ENCODE data around the gene SCART1.

The SCART1 gene

GRCh38 chr10:133458021-133458709, 4.4 kb downstream of the SCART1 start:
- Histone ChIP-seq H2AFZ (no peak overlapping the region), H3K9me3 (ENCODE audit: control insufficient read depth, low read length) (no peaks in the 10 kb centered on the region), H3K27me3 (ENCODE audit: control insufficient read depth, insufficient read depth, low read length) (no peaks in the 10 kb centered on the region), H3K79me2 (no peaks in the 10 kb centered on the region), H3K4me2 (ENCODE audit: low read length) (no peak overlapping the region), H3K36me3 (ENCODE audit: control insufficient read depth, insufficient read depth, low read length) (no peaks in the 10 kb centered on the region), H3K4me3 (ENCODE audit: low read depth, low read length) (no peak overlapping the region), H3K9ac (no peak overlapping the region), H3K27ac (no peak overlapping the region), H3K4me1 (no peaks in the 10 kb centered on the region)
- TF ChIP-seq CTCF (IDR thresholded peaks at IDR 0.05): no peak

- Histone ChIP-seq H3K4me3 (ENCODE audit: low read depth, low read length) (no peak overlapping the region), H3K9me3 (ENCODE audit: control insufficient read depth, low read length) (no peaks in the 10 kb centered on the region), H3K36me3 (ENCODE audit: control insufficient read depth, insufficient read depth, low read length) (no peaks in the 10 kb centered on the region), H3K9ac (no peak overlapping the region), H3K27me3 (ENCODE audit: control insufficient read depth, insufficient read depth, low read length) (no peaks in the 10 kb centered on the region), H3K79me2 (no peaks in the 10 kb centered on the region), H3K4me1 (no peaks in the 10 kb centered on the region), H2AFZ (no peak overlapping the region), H3K27ac (no peak overlapping the region), H3K4me2 (ENCODE audit: low read length) (no peak overlapping the region)
- TF ChIP-seq CTCF (IDR thresholded peaks at IDR 0.05): no peak
These were observed 5.1 kb downstream of the SCART1 start for GRCh38 chr10:133458710-133459453.

GRCh38 chr10:133459454-133460207, 5.9 kb downstream of the SCART1 start:
- no peak overlapping the region for H2AFZ ChIP-seq
- no peaks in the 10 kb centered on the region for H3K27me3 ChIP-seq (ENCODE audit: control insufficient read depth, insufficient read depth, low read length)
- H3K9me3 ChIP-seq (ENCODE audit: control insufficient read depth, low read length): no peaks in the 10 kb centered on the region
- H3K4me2 ChIP-seq (ENCODE audit: low read length): no peak overlapping the region
- H3K27ac ChIP-seq: no peak overlapping the region
- H3K4me3 ChIP-seq (ENCODE audit: low read depth, low read length): no peak overlapping the region
- no peaks in the 10 kb centered on the region for H3K79me2 ChIP-seq
- H3K4me1 ChIP-seq: no peaks in the 10 kb centered on the region
- H3K36me3 ChIP-seq (ENCODE audit: control insufficient read depth, insufficient read depth, low read length): no peaks in the 10 kb centered on the region
- no peak overlapping the region for H3K9ac ChIP-seq
- no peak for TF ChIP-seq CTCF (IDR thresholded peaks at IDR 0.05)

- H3K4me1 ChIP-seq: no peaks in the 10 kb centered on the region
- no peaks in the 10 kb centered on the region for H3K27me3 ChIP-seq (ENCODE audit: control insufficient read depth, insufficient read depth, low read length)
- H2AFZ ChIP-seq: no peak overlapping the region
- no peak overlapping the region for H3K4me3 ChIP-seq (ENCODE audit: low read depth, low read length)
- no peak overlapping the region for H3K27ac ChIP-seq
- no peaks in the 10 kb centered on the region for H3K79me2 ChIP-seq
- no peak overlapping the region for H3K9ac ChIP-seq
- H3K36me3 ChIP-seq (ENCODE audit: control insufficient read depth, insufficient read depth, low read length): no peaks in the 10 kb centered on the region
- H3K4me2 ChIP-seq (ENCODE audit: low read length): no peak overlapping the region
- no peaks in the 10 kb centered on the region for H3K9me3 ChIP-seq (ENCODE audit: control insufficient read depth, low read length)
- TF ChIP-seq CTCF (IDR thresholded peaks at IDR 0.05): no peak
These were observed 6.5 kb downstream of the SCART1 start for GRCh38 chr10:133460208-133460769.
